SU-DHL-6 (cell line): ENCODE data around the gene DMBX1.

Source experiments
- H2AFZ ChIP-seq: fragments of 200-600 bp; sonication (generic); 2 replicates; pipeline ENCODE4 v1.6.1; 2014; ENCODE audit warnings: low read depth, mild to moderate bottlenecking, moderate library complexity, mixed read lengths, antibody characterized with exemption, low read length; ENCODE audit not compliant: severe bottlenecking
- H3F3A ChIP-seq: fragments of 200-600 bp; shearing (Covaris generic); 2 replicates; pipeline ENCODE4 v1.6.0; 2016; ENCODE audit warnings: antibody characterized with exemption, mild to moderate bottlenecking; ENCODE audit not compliant: insufficient read depth
- H3K27ac ChIP-seq: fragments of 200-600 bp; sonication (generic); 2 replicates; pipeline ENCODE4 v1.5.1; 2016; ENCODE audit warnings: low read depth, mild to moderate bottlenecking, low read length, moderate library complexity, mixed read lengths
- H3K27me3 ChIP-seq: fragments of 200-600 bp; sonication (generic), shearing (Covaris generic); 2 replicates; pipeline ENCODE4 v1.6.0; 2014; ENCODE audit warnings: mild to moderate bottlenecking, low read length
- H3K36me3 ChIP-seq: fragments of 200-600 bp; sonication (generic); 2 replicates; pipeline ENCODE4 v1.6.1; 2014; ENCODE audit warnings: mild to moderate bottlenecking, low read length, mixed read lengths
- H3K4me2 ChIP-seq: fragments of 300-600, 200-600 bp; shearing (Covaris generic), sonication (generic); 2 replicates; pipeline ENCODE4 v1.6.0; 2014; ENCODE audit warnings: low read length, low read depth, mild to moderate bottlenecking; ENCODE audit not compliant: poor library complexity, severe bottlenecking
- H3K4me3 ChIP-seq: fragments of 200-600 bp; sonication (generic); 2 replicates; pipeline ENCODE4 v1.5.1; 2014; ENCODE audit warnings: antibody characterized with exemption, low read length, mild to moderate bottlenecking, mixed read lengths; ENCODE audit not compliant: insufficient read depth, poor library complexity, severe bottlenecking
- H3K79me2 ChIP-seq: fragments of 200-600 bp; sonication (generic); 2 replicates; pipeline ENCODE4 v1.6.1; 2014; ENCODE audit warnings: mild to moderate bottlenecking, low read length, moderate library complexity; ENCODE audit not compliant: insufficient read depth
- H3K9ac ChIP-seq: fragments of 200-600 bp; sonication (generic); 2 replicates; pipeline ENCODE4 v1.7.0; 2014; ENCODE audit warnings: mild to moderate bottlenecking, low read length
- H3K9me2 ChIP-seq: fragments of 200-600 bp; sonication (generic); replicated peaks from 2 replicates; pipeline ENCODE4 v1.6.1; 2014; ENCODE audit warnings: low read length; ENCODE audit not compliant: insufficient read depth
- H3K9me3 ChIP-seq: fragments of 200-600 bp; sonication (generic); 2 replicates; pipeline ENCODE4 v1.6.1; 2014; ENCODE audit warnings: low read length, mixed read lengths; ENCODE audit not compliant: insufficient read depth
- H4K20me1 ChIP-seq: fragments of 200-600 bp; sonication (generic); 2 replicates; pipeline ENCODE4 v1.6.1; 2014; ENCODE audit warnings: low read depth, mild to moderate bottlenecking, antibody characterized with exemption, low read length, moderate library complexity, mixed read lengths
- CTCF ChIP-seq: fragments of 200-600 bp; sonication (generic); IDR thresholded peaks from one replicate; pipeline ENCODE4 v1.5.1; 2017; ENCODE audit warnings: antibody characterized with exemption, mild to moderate bottlenecking, low read length, moderate library complexity; ENCODE audit not compliant: insufficient read depth, poor library complexity, severe bottlenecking
- EZH2phosphoT487 ChIP-seq: fragments of 200-600 bp; sonication (generic), shearing (Covaris generic); conservative IDR thresholded peaks from 2 replicates; pipeline ENCODE4 v1.6.1; 2018; ENCODE audit warnings: mild to moderate bottlenecking, antibody characterized with exemption, low read length, moderate library complexity, mixed read lengths

The DMBX1 gene

DNA sequence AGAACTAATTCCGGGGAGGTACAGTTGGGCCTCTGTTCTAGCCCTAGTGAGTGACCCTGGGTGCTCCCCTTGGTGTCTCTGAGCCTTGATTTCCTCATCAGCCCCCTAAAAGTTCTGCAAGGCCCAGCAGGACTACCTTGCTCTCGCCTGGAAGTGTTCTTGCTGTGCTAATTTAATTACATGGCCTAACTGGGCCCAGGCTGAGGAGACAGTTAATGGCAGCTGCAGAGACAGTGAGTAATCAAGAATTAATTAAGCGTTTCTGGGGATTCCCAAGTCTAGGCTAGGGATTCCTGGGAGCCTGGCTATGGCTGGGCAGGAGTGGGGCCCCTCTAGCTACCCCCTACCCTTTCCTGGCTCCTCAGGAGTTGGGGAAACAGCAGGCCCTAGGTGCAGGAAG lies 24.7 kb upstream of the DMBX1 start:
- no peak overlapping the region for H3K27ac ChIP-seq
- H3K9me3 ChIP-seq = no peaks in the 10 kb centered on the region
- no peaks in the 10 kb centered on the region for H3K36me3 ChIP-seq
- H3K4me3 ChIP-seq = no peak overlapping the region
- TF ChIP-seq CTCF (no peak), EZH2phosphoT487 (no peak)
- no peak overlapping the region for H2AFZ ChIP-seq
- H3K4me2 ChIP-seq = no peak overlapping the region
- H3K79me2 ChIP-seq = no peaks in the 10 kb centered on the region
- H3F3A ChIP-seq = no peaks in the 10 kb centered on the region
- no peaks in the 10 kb centered on the region for H3K9me2 ChIP-seq
- no peaks in the 10 kb centered on the region for H3K27me3 ChIP-seq
- no peak overlapping the region for H3K9ac ChIP-seq
- H4K20me1 ChIP-seq = no peaks in the 10 kb centered on the region

DNA sequence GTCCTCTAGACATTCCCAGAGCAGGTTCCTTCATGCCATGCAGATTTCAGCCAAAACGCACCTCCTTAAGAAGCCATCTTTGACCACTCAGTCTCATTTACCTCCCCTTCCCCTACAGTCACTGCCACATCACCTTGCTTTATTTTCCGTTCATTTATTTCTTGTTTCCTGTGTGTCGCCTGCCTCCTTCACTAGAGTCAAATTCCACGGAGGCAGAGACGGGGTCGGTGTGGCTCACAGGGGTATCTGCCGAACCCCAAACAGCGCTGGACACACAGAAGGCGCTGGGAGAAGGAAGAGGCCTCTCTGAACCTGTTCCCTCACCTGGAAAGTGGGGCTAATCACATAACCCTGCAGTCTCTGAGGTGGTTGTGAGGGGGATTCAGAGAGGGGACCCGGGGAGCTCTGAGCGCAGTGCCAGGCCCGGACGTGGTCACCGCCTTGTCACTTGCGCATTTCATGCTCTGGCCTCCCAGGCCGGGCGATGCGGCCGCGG lies 23.6 kb upstream of the DMBX1 start:
- TF ChIP-seq CTCF (no peak), EZH2phosphoT487 (no peak)
- H2AFZ ChIP-seq = peak overlapping the region; percentile 89
- H3K9ac ChIP-seq = peak overlapping the region; percentile 45; the same call in 1 of the 2 replicates
- H3K27me3 ChIP-seq = no peaks in the 10 kb centered on the region
- no peak overlapping the region for H3K27ac ChIP-seq
- no peaks in the 10 kb centered on the region for H3K79me2 ChIP-seq
- H3K9me2 ChIP-seq = no peaks in the 10 kb centered on the region
- H3K4me3 ChIP-seq = peak overlapping the region; percentile 44
- no peaks in the 10 kb centered on the region for H3K36me3 ChIP-seq
- H3F3A ChIP-seq = no peaks in the 10 kb centered on the region
- H4K20me1 ChIP-seq = no peaks in the 10 kb centered on the region
- H3K9me3 ChIP-seq = no peaks in the 10 kb centered on the region
- H3K4me2 ChIP-seq = peak overlapping the region; percentile 54

DNA sequence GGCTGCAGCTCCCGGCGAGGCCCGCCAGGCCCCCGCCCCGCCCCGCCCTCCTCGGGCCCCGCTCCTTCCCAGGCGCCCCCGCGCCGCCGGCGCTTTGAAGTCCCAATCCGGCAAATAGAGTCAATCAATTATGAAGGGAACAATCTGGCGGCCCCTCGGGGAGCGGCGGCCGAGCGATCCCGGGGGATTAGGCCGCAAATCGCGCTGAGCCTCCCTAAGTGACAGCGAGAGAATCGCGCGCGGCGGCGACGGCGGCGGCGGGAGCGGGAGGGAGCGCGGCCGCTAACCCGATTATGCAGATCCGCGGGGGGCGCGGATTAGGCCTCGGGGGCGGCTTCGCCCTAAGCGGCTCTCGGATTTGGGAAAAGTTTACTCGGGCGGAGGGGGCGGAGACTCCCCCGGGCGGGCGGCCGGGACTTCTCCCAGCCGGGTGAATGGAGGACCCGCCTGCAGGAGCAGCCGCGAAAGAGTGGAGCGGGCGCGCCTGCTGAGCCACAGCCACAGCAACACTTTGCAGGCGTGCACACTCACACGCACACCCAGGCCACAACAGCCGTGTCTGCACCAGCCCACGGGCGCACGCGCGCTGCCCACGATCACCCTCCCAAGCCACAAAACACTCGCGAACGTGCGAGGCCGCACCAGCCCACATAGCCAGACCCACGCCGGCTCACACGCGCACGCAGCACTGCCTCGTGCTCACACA lies 23.0 kb upstream of the DMBX1 start:
- peak overlapping the region; percentile 45 for H3K9ac ChIP-seq
- H4K20me1 ChIP-seq = no peaks in the 10 kb centered on the region
- H3K9me2 ChIP-seq = no peaks in the 10 kb centered on the region
- H3K4me3 ChIP-seq = peak overlapping the region; percentile 44
- peak overlapping the region; percentile 89 for H2AFZ ChIP-seq
- H3K9me3 ChIP-seq = no peaks in the 10 kb centered on the region
- H3K4me2 ChIP-seq = peak overlapping the region; percentile 54
- no peak overlapping the region for H3K27ac ChIP-seq
- no peaks in the 10 kb centered on the region for H3K27me3 ChIP-seq
- no peaks in the 10 kb centered on the region for H3K79me2 ChIP-seq
- H3K36me3 ChIP-seq = no peaks in the 10 kb centered on the region
- no peak for TF ChIP-seq CTCF
- 0 out of 2 replicates have a peak, but pooled peaks have one; percentile 13 for TF ChIP-seq EZH2phosphoT487
- no peaks in the 10 kb centered on the region for H3F3A ChIP-seq
